HEK293 (cell line): ENCODE results near the gene STK24.

ENCODE experiments used
- CTCF ChIP-seq: fragments of 450-650 bp; formaldehyde crosslinking; IDR thresholded peaks from 2 replicates; pipeline ENCODE4 v1.5.1; 2016; ENCODE audit warnings: missing biosample characterization, missing genetic modification characterization
- YY1 ChIP-seq: fragments of 450-650 bp; formaldehyde crosslinking; IDR thresholded peaks from 2 replicates; pipeline ENCODE4 v1.5.1; 2018; ENCODE audit warnings: missing biosample characterization, missing genetic modification characterization
- ZNF112 ChIP-seq: fragments of 450-650 bp; formaldehyde crosslinking; IDR thresholded peaks from 2 replicates; pipeline ENCODE4 v1.5.0; 2017; ENCODE audit warnings: missing biosample characterization, missing genetic modification characterization
- TF ChIP-seq, protein P1 (sequence below): fragments of 450-650 bp; formaldehyde crosslinking; IDR thresholded peaks from 2 replicates; pipeline ENCODE4 v1.5.1; 2017; ENCODE audit warnings: missing biosample characterization, missing genetic modification characterization

- TF ChIP-seq CTCF (tag by site-specific recombination) (no peak), ZNF112 (tag by site-specific recombination) (no peak), YY1 (tag by site-specific recombination) (no peak)
- TF ChIP-seq, protein P1, sequence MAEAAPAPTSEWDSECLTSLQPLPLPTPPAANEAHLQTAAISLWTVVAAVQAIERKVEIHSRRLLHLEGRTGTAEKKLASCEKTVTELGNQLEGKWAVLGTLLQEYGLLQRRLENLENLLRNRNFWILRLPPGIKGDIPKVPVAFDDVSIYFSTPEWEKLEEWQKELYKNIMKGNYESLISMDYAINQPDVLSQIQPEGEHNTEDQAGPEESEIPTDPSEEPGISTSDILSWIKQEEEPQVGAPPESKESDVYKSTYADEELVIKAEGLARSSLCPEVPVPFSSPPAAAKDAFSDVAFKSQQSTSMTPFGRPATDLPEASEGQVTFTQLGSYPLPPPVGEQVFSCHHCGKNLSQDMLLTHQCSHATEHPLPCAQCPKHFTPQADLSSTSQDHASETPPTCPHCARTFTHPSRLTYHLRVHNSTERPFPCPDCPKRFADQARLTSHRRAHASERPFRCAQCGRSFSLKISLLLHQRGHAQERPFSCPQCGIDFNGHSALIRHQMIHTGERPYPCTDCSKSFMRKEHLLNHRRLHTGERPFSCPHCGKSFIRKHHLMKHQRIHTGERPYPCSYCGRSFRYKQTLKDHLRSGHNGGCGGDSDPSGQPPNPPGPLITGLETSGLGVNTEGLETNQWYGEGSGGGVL (tag by site-specific recombination) = no peak
These were observed 65.5 kb downstream of the STK24 start for GRCh38 chr13:98511435-98511834.
